ENCODE data around the gene SIT1.

- TF ChIP-seq POLR2A (IDR thresholded peaks at IDR 0.05; ENCODE audit: low read length): no peak
- TF ChIP-seq GATA1 (IDR thresholded peaks at IDR 0.05; ENCODE audit: low read depth, low read length): no peak
Observed at GRCh38 chr9:35662437-35662836, 11.7 kb upstream of the SIT1 start.
